Stimulated activated CD4-positive, alpha-beta T cell treated with anti-CD3 and anti-CD28 coated beads, Interleukin-2, amount 100 ng/mL, for 4 hours (primary cell): Measurements from ENCODE around the gene ASB10.

Source experiments
- DNase-seq: peaks from one replicate; pipeline ENCODE4 v3.0.0-alpha.2; 2020; ENCODE audit warnings: low read depth

The ASB10 gene

GRCh38 chr7:151210087-151210854, 23.2 kb upstream of the ASB10 start, which contains the start of gene H2BK1:
H2BK1 (minus strand) TSS chr7:151210488; CDS start chr7:151210318, 170 bp downstream.
- DNase-seq, result no peak

- DNase-seq, result no peak
These were observed 22.5 kb upstream of the ASB10 start for GRCh38 chr7:151209588-151209987.

- DNase-seq, result no peak
These were observed 21.3 kb upstream of the ASB10 start for GRCh38 chr7:151208253-151208862.

- no peak for DNase-seq
These were observed 20.8 kb upstream of the ASB10 start for GRCh38 chr7:151207804-151208203.

GRCh38 chr7:151207315-151207714, 20.3 kb upstream of the ASB10 start:
- DNase-seq, result no peak

- no peak for DNase-seq
These were observed 19.9 kb upstream of the ASB10 start for GRCh38 chr7:151206914-151207313.

- DNase-seq, result no peak
These were observed 18.7 kb upstream of the ASB10 start for GRCh38 chr7:151205730-151206129.

- no peak for DNase-seq
These were observed 17.5 kb upstream of the ASB10 start for GRCh38 chr7:151204383-151205032.

- no peak for DNase-seq
These were observed 15.8 kb upstream of the ASB10 start for GRCh38 chr7:151202836-151203235.

- no peak for DNase-seq
These were observed 14.7 kb upstream of the ASB10 start for GRCh38 chr7:151201751-151202150.

- DNase-seq, result no peak
These were observed 14.3 kb upstream of the ASB10 start for GRCh38 chr7:151201344-151201743.

GRCh38 chr7:151198945-151199848, 12.1 kb upstream of the ASB10 start:
- DNase-seq, result no peak

GRCh38 chr7:151197932-151198331, 10.9 kb upstream of the ASB10 start:
- no peak for DNase-seq

- DNase-seq, result no peak
These were observed 8.8 kb upstream of the ASB10 start for GRCh38 chr7:151195616-151196450.

GRCh38 chr7:151194188-151194587, 7.1 kb upstream of the ASB10 start:
- no peak for DNase-seq

GRCh38 chr7:151193203-151193978, 6.3 kb upstream of the ASB10 start:
- no peak for DNase-seq

GRCh38 chr7:151192002-151192539, 5.0 kb upstream of the ASB10 start:
- no peak for DNase-seq

- no peak for DNase-seq
These were observed 4.5 kb upstream of the ASB10 start for GRCh38 chr7:151191544-151191943.

GRCh38 chr7:151189038-151189437, 2.0 kb upstream of the ASB10 start:
- no peak for DNase-seq

- DNase-seq, result no peak
These were observed 1.1 kb upstream of the ASB10 start for GRCh38 chr7:151188252-151188542.
